Astrocyte (in vitro differentiated cells and primary cell): ENCODE data around the gene UTP11. TPM values are rescaled to one million over a fixed set of nuclear protein-coding genes. Genes with fewer than 3 reads are reported as not detected.
"Not testable (repeated sequence)": the region's sequence is repeated elsewhere in the genome, so short reads cannot be mapped to it uniquely, and the experiment has no call there.

Experiments used
- DNase-seq: peaks from one replicate; pipeline ENCODE4 v3.0.0-alpha.2; 2010; ENCODE audit warnings: low read depth
- FAIRE-seq: peaks from 2 replicates; lab custom pipeline; 2011; peaks lifted over from hg19 to GRCh38; lab: Jason Lieb, UNC
- H2AFZ ChIP-seq: 2 replicates; pipeline ENCODE4 v1.6.0; 2012; ENCODE audit warnings: low read depth, low read length, inconsistent platforms
- H3K27ac ChIP-seq: 2 replicates; pipeline ENCODE4 v1.5.1; 2011; ENCODE audit warnings: low read depth, low read length, inconsistent platforms
- H3K27me3 ChIP-seq: 2 replicates; pipeline ENCODE4 v1.6.0; 2011; ENCODE audit warnings: low read length, inconsistent platforms; ENCODE audit not compliant: insufficient read depth
- H3K36me3 ChIP-seq: 2 replicates; pipeline ENCODE4 v1.5.1; 2011; ENCODE audit warnings: low read length, inconsistent platforms; ENCODE audit not compliant: insufficient read depth
- H3K4me1 ChIP-seq: 2 replicates; pipeline ENCODE4 v1.5.1; 2011; ENCODE audit warnings: low read length, inconsistent platforms; ENCODE audit not compliant: insufficient read depth
- H3K4me2 ChIP-seq: 2 replicates; pipeline ENCODE4 v1.6.0; 2012; ENCODE audit warnings: low read length, inconsistent platforms
- H3K4me3 ChIP-seq: 2 replicates; pipeline ENCODE4 v1.5.1; 2011; ENCODE audit warnings: low read depth, mild to moderate bottlenecking, low read length, inconsistent platforms; ENCODE audit not compliant: insufficient read depth
- H3K79me2 ChIP-seq: 2 replicates; pipeline ENCODE4 v1.6.0; 2012; ENCODE audit warnings: mild to moderate bottlenecking, low read length, inconsistent platforms; ENCODE audit not compliant: insufficient read depth
- H3K9ac ChIP-seq: 2 replicates; pipeline ENCODE4 v1.6.0; 2012; ENCODE audit warnings: mild to moderate bottlenecking, low read length, inconsistent platforms
- H3K9me3 ChIP-seq: 2 replicates; pipeline ENCODE4 v1.5.1; 2012; ENCODE audit warnings: low read depth, mild to moderate bottlenecking, low read length, inconsistent platforms; ENCODE audit not compliant: insufficient read depth
- H4K20me1 ChIP-seq: 2 replicates; pipeline ENCODE4 v1.6.0; 2012; ENCODE audit warnings: low read length, inconsistent platforms; ENCODE audit not compliant: insufficient read depth
- H3K27ac Mint-ChIP-seq: one replicate; pipeline ENCODE4 v1.8.0; 2021; ENCODE audit warnings: mild to moderate bottlenecking, mixed read lengths; ENCODE audit not compliant: unreplicated experiment
- H3K27me3 Mint-ChIP-seq: one replicate; pipeline ENCODE4 v1.8.0; 2021; ENCODE audit warnings: low read depth, mixed read lengths; ENCODE audit not compliant: unreplicated experiment
- H3K36me3 Mint-ChIP-seq: one replicate; pipeline ENCODE4 v1.8.0; 2021; ENCODE audit warnings: low read depth, mixed read lengths; ENCODE audit not compliant: unreplicated experiment
- H3K4me1 Mint-ChIP-seq: one replicate; pipeline ENCODE4 v1.8.0; 2021; ENCODE audit warnings: low read depth, mixed read lengths; ENCODE audit not compliant: unreplicated experiment
- H3K4me3 Mint-ChIP-seq: one replicate; pipeline ENCODE4 v1.8.0; 2021; ENCODE audit warnings: mild to moderate bottlenecking, moderate library complexity, mixed read lengths; ENCODE audit not compliant: unreplicated experiment
- H3K9me3 Mint-ChIP-seq: one replicate; pipeline ENCODE4 v1.8.0; 2021; ENCODE audit warnings: mild to moderate bottlenecking, mixed read lengths; ENCODE audit not compliant: unreplicated experiment
- CTCF ChIP-seq: IDR thresholded peaks from 2 replicates; pipeline ENCODE4 v1.5.1; 2011; ENCODE audit warnings: low read depth, mild to moderate bottlenecking, inconsistent platforms, low read length, moderate library complexity; ENCODE audit not compliant: insufficient read depth
- EZH2 ChIP-seq: IDR thresholded peaks from 2 replicates; pipeline ENCODE4 v1.6.1; 2012; ENCODE audit warnings: mild to moderate bottlenecking, low read length, inconsistent platforms; ENCODE audit not compliant: insufficient read depth
- total RNA-seq: library from RNA; stranded (reverse); gene quantifications from 2 replicates; pipeline ENCODE4 v1.2.1, GENCODE V29; 2021

Gene UTP11
- total RNA-seq, 1 donor from 2014 or later = 42.6 TPM

GRCh38 chr1:38031513-38031866, 19.0 kb downstream of the UTP11 start:
- Histone ChIP-seq H3K9me3 (no peaks in the 10 kb centered on the region), H3K36me3 (no peaks in the 10 kb centered on the region), H3K9ac (no peak overlapping the region), H3K4me2 (no peak overlapping the region), H3K79me2 (no peaks in the 10 kb centered on the region), H4K20me1 (peaks cover 11% of the 10 kb centered on the region), H3K4me1 (peaks cover 26% of the 10 kb centered on the region), H3K27me3 (no peaks in the 10 kb centered on the region), H3K4me3 (no peak overlapping the region), H2AFZ (no peak overlapping the region), H3K27ac (no peak overlapping the region)
- H3K4me1 Mint-ChIP-seq = peaks cover 39% of the 10 kb centered on the region
- H3K9me3 Mint-ChIP-seq = peaks cover 2% of the 10 kb centered on the region
- no peak overlapping the region for H3K4me3 Mint-ChIP-seq
- TF ChIP-seq CTCF (no peak), EZH2 (no peak)
- H3K36me3 Mint-ChIP-seq = peaks cover 2% of the 10 kb centered on the region
- peaks cover 7% of the 10 kb centered on the region for H3K27me3 Mint-ChIP-seq
- DNase-seq (no peak), FAIRE-seq (no peak)
- H3K27ac Mint-ChIP-seq = no peak overlapping the region

GRCh38 chr1:38032992-38033391, 20.5 kb downstream of the UTP11 start:
- H3K79me2 ChIP-seq, H3K27me3 ChIP-seq, H2AFZ ChIP-seq, H3K36me3 ChIP-seq, H3K9me3 ChIP-seq, H3K27me3 Mint-ChIP-seq, H3K4me3 ChIP-seq, H3K27ac Mint-ChIP-seq, H3K36me3 Mint-ChIP-seq, DNase-seq, FAIRE-seq, H3K4me3 Mint-ChIP-seq, H3K9ac ChIP-seq, H3K27ac ChIP-seq, H4K20me1 ChIP-seq, H3K4me2 ChIP-seq, H3K9me3 Mint-ChIP-seq: not testable (repeated sequence)
- peaks cover 26% of the 10 kb centered on the region for H3K4me1 ChIP-seq
- H3K4me1 Mint-ChIP-seq = peaks cover 32% of the 10 kb centered on the region

- H3K36me3 ChIP-seq = no peaks in the 10 kb centered on the region
- Mint-ChIP-seq H3K4me3 (no peak overlapping the region), H3K4me1 (peaks cover 24% of the 10 kb centered on the region), H3K36me3 (peaks cover 2% of the 10 kb centered on the region), H3K9me3 (peaks cover 2% of the 10 kb centered on the region), H3K27me3 (peaks cover 7% of the 10 kb centered on the region), H3K27ac (no peak overlapping the region)
- peaks cover 19% of the 10 kb centered on the region for H3K4me1 ChIP-seq
- no peaks in the 10 kb centered on the region for H4K20me1 ChIP-seq
- no peak for DNase-seq
- H3K4me3 ChIP-seq = no peak overlapping the region
- H3K9ac ChIP-seq = no peak overlapping the region
- no peak for FAIRE-seq
- H3K9me3 ChIP-seq = no peaks in the 10 kb centered on the region
- H3K27me3 ChIP-seq = no peaks in the 10 kb centered on the region
- no peaks in the 10 kb centered on the region for H3K79me2 ChIP-seq
- H3K27ac ChIP-seq = no peak overlapping the region
- TF ChIP-seq CTCF (no peak), EZH2 (no peak)
- no peak overlapping the region for H3K4me2 ChIP-seq
- no peak overlapping the region for H2AFZ ChIP-seq
Measured at GRCh38 chr1:38034871-38035270, 22.3 kb downstream of the UTP11 start.
